Measurements from ENCODE around the gene KCNJ12.
"Not testable (repeated sequence)": the region's sequence is repeated elsewhere in the genome, so short reads cannot be mapped to it uniquely, and the experiment has no call there.

GRCh38 chr17:21348926-21349261 lies 27.3 kb upstream of the KCNJ12 start:
- TF ChIP-seq, protein P1, sequence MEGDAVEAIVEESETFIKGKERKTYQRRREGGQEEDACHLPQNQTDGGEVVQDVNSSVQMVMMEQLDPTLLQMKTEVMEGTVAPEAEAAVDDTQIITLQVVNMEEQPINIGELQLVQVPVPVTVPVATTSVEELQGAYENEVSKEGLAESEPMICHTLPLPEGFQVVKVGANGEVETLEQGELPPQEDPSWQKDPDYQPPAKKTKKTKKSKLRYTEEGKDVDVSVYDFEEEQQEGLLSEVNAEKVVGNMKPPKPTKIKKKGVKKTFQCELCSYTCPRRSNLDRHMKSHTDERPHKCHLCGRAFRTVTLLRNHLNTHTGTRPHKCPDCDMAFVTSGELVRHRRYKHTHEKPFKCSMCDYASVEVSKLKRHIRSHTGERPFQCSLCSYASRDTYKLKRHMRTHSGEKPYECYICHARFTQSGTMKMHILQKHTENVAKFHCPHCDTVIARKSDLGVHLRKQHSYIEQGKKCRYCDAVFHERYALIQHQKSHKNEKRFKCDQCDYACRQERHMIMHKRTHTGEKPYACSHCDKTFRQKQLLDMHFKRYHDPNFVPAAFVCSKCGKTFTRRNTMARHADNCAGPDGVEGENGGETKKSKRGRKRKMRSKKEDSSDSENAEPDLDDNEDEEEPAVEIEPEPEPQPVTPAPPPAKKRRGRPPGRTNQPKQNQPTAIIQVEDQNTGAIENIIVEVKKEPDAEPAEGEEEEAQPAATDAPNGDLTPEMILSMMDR (conservative IDR thresholded peaks at IDR 0.05; ENCODE audit: low read depth in 2 of 2), result not testable (repeated sequence)
- TF ChIP-seq CREB1 (CRISPR knock-in tag; IDR thresholded peaks at IDR 0.05; ENCODE audit: low read depth); EZH2 (IDR thresholded peaks at IDR 0.05; ENCODE audit: low read depth, unreplicated experiment); STAT1 (IDR thresholded peaks at IDR 0.05; ENCODE audit: unreplicated experiment); POLR2AphosphoS5 (IDR thresholded peaks at IDR 0.05; ENCODE audit: low read depth); EZH2phosphoT487 (IDR thresholded peaks at IDR 0.05; ENCODE audit: unreplicated experiment); NANOG (IDR thresholded peaks at IDR 0.05; ENCODE audit: borderline replicate concordance); JUNB (IDR thresholded peaks at IDR 0.05; ENCODE audit: unreplicated experiment); ZNF331 (CRISPR knock-in tag; IDR thresholded peaks at IDR 0.05; ENCODE audit: low read depth); ZNF114 (CRISPR knock-in tag; IDR thresholded peaks at IDR 0.05); ZNF462 (CRISPR knock-in tag; IDR thresholded peaks at IDR 0.05): not testable (repeated sequence)
- TF ChIP-seq, protein P2, sequence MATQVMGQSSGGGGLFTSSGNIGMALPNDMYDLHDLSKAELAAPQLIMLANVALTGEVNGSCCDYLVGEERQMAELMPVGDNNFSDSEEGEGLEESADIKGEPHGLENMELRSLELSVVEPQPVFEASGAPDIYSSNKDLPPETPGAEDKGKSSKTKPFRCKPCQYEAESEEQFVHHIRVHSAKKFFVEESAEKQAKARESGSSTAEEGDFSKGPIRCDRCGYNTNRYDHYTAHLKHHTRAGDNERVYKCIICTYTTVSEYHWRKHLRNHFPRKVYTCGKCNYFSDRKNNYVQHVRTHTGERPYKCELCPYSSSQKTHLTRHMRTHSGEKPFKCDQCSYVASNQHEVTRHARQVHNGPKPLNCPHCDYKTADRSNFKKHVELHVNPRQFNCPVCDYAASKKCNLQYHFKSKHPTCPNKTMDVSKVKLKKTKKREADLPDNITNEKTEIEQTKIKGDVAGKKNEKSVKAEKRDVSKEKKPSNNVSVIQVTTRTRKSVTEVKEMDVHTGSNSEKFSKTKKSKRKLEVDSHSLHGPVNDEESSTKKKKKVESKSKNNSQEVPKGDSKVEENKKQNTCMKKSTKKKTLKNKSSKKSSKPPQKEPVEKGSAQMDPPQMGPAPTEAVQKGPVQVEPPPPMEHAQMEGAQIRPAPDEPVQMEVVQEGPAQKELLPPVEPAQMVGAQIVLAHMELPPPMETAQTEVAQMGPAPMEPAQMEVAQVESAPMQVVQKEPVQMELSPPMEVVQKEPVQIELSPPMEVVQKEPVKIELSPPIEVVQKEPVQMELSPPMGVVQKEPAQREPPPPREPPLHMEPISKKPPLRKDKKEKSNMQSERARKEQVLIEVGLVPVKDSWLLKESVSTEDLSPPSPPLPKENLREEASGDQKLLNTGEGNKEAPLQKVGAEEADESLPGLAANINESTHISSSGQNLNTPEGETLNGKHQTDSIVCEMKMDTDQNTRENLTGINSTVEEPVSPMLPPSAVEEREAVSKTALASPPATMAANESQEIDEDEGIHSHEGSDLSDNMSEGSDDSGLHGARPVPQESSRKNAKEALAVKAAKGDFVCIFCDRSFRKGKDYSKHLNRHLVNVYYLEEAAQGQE (IDR thresholded peaks at IDR 0.05; ENCODE audit: unreplicated experiment), result not testable (repeated sequence)
- TF ChIP-seq, protein P3, sequence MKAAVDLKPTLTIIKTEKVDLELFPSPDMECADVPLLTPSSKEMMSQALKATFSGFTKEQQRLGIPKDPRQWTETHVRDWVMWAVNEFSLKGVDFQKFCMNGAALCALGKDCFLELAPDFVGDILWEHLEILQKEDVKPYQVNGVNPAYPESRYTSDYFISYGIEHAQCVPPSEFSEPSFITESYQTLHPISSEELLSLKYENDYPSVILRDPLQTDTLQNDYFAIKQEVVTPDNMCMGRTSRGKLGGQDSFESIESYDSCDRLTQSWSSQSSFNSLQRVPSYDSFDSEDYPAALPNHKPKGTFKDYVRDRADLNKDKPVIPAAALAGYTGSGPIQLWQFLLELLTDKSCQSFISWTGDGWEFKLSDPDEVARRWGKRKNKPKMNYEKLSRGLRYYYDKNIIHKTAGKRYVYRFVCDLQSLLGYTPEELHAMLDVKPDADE (IDR thresholded peaks at IDR 0.05), result not testable (repeated sequence)

All from GM23338 (cell line).